Stimulated activated naive CD4-positive, alpha-beta T cell treated with Interleukin-2 at 50 U/mL for 16 hours (primary cell): ENCODE results near the gene SLC25A5.

ENCODE experiments used
- DNase-seq: peaks from one replicate; lab custom pipeline; 2025; lab: John Stamatoyannopoulos, UW

The SLC25A5 gene

GRCh38 chrX:119505945-119506344 lies 37.7 kb downstream of the SLC25A5 start:
- no peak for DNase-seq

- DNase-seq: no peak
Observed at GRCh38 chrX:119507206-119507605, 39.0 kb downstream of the SLC25A5 start.

DNA sequence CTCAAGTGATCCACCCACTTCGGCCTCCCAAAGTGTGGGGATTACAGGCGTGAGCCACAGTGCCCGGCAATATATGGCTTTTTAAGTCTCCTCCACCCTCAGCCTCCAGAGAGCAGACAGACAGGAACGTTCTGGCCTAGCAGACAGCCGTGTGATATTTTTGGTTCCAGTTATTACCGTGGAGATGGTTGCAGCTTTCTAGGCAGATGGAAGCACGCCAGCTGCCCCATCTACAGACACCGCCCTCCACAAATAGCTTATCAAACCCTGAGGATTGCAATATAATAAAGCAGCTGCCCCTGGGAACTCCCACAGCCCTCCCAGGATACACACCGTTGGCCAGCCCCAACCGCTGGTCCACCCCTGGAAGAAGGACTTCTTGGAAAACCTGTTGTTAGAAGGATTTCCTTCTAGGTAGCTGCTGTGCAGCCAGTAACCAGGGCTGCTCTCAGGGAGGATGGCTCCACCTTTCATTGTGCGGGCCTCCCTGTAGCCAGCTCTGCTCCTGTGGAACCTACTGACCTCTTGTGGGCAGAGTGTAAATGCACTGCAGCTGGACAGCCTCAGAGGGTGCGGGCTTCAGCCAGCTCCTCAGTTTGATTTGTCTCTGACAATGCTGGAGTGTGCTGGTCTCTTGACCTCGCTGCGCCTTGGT lies 44.0 kb downstream of the SLC25A5 start:
- DNase-seq: no peak

DNA sequence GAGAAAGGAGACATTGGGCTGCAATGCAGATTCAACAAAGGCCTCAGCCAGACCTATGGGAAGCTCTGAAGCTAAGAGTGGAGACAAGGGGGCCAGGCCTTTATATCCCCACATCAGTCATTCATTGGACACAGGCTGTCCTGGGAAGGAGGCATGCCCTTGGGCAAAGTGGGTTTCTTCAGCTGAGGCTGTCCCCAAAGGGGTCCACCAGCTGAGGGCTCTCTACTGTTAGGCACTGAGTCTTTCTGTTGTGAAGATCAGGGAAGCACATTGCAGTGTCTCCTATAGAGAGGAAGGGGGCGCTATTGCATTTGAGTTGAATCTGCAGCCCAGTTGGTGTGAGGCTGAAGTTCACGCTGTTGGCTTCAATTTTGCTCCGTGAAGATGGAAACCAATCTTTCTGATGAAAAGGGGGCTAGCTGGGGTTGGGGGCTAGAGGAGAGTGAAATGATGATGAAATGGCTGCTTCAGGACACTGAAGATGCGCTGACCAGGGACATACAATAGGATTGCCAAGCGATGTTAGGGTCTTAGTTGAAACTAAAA lies 48.0 kb downstream of the SLC25A5 start:
- no peak for DNase-seq

- no peak for DNase-seq
Observed at GRCh38 chrX:119518371-119518770, 50.1 kb downstream of the SLC25A5 start.
